Ovary (tissue), 9 donors: ENCODE results near the gene TP73. TPM values are rescaled to one million over a fixed set of nuclear protein-coding genes. Genes with fewer than 3 reads are reported as not detected.

Experiments
- DNase-seq, 5 donors: peaks; one replicate each; pipeline ENCODE4 v3.0.0-alpha.2; 2019 to 2020
- H3K27ac ChIP-seq, 2 donors: fragments of 200-600 bp; one replicate each; pipeline versions ENCODE4 v1.5.1 to v1.8.0; 2019 to 2022
- H3K27me3 ChIP-seq: fragments of 200-600 bp; one replicate; pipeline ENCODE4 v1.8.0; 2022
- H3K36me3 ChIP-seq: fragments of 200-600 bp; sonication (generic); one replicate; pipeline ENCODE4 v1.5.1; 2019
- H3K4me1 ChIP-seq: one replicate; pipeline ENCODE4 v1.8.1; 2013; ENCODE audit warnings: mild to moderate bottlenecking, moderate library complexity; ENCODE audit not compliant: insufficient read depth
- H3K4me3 ChIP-seq: fragments of 200-600 bp; sonication (generic); one replicate; pipeline ENCODE4 v1.5.1; 2017
- H3K9me3 ChIP-seq, 2 donors: fragments of 200-600 bp in 1 of 2; sonication (generic) in 1 of 2; one replicate each; pipeline versions ENCODE4 v1.5.1 to v1.8.1; 2013 to 2019; ENCODE audit warnings: mild to moderate bottlenecking in 1 of 2, moderate library complexity in 1 of 2
- EP300 ChIP-seq: sonication (generic); formaldehyde crosslinking; IDR thresholded peaks from one replicate; pipeline ENCODE4 v1.6.1; 2017; ENCODE audit warnings: antibody characterized with exemption
- POLR2A ChIP-seq: fragments of 450-650 bp; IDR thresholded peaks from one replicate; pipeline ENCODE4 v1.6.1; 2017; ENCODE audit warnings: antibody characterized with exemption, mild to moderate bottlenecking, moderate library complexity
- WGBS, 3 donors: extraction: QIAGEN DNeasy Blood & Tissue Kit in 1 of 3; methylation state at CpG; one replicate each; pipeline versions ENCODE4 v1.1.5 to v1.1.7; 2013 to 2017; 5-methylcytosine and 5-hydroxymethylcytosine counted together
- intact Hi-C, 4 donors: fragments of 100-400 bp; cut with DNase I; formaldehyde crosslinking; loops; one replicate each; pipeline versions ENCODE4 v1.11.0 to v1.15.1; 2022 to 2023
- polyA plus RNA-seq, 2 donors: library from polyadenylated mRNA; stranded (reverse); fragments of 200-250 nt in 1 of 2; fragments of 350-450 nt in 1 of 2; fragmentation: Illumina TruSeq in 1 of 2; extraction: RNeasy Lipid Tissue Mini Kit (QIAGEN cat#74804) in 1 of 2; gene quantifications; one replicate each; pipeline ENCODE4 v1.2.3, GENCODE V29; 2013 to 2014
- total RNA-seq, 7 donors: library from RNA; depleted of rRNA in 2 of 7; stranded (reverse); fragments of >200 nt in 2 of 7; fragmentation: NEBNext Ultra II Directional in 3 of 7; extraction: Animal tissue kit (Norgen Biotek cat#: 25700) in 3 of 7; gene quantifications; one replicate each; pipeline versions ENCODE4 v1.1.0 to v1.2.4, GENCODE V29; 2016 to 2023
- TF ChIP-seq, protein P1 (sequence below), 3 donors: fragments of 450-650 bp in 2 of 3; fragments of 200-600 bp in 1 of 3; IDR thresholded peaks; one replicate each; pipeline versions ENCODE4 v1.5.1 to v1.8.0; 2016 to 2022; ENCODE audit warnings: antibody characterized with exemption in 3 of 3, mild to moderate bottlenecking in 1 of 3
- donor health status: DM: no; HTN: no; CAD: no; lungs with moderate emphysema.
- donor health status: DM: no; HTN: no; CAD: no.
- donor health status: Bipolar disorder and iron deficiency.
- donor health status: DM: yes; HTN: yes; CAD: no.
- donor health status: DM: no; HTN: no; CAD: no.
- donor health status: DM: yes; HTN: yes; CAD: no.

Gene TP73
- total and polyA plus RNA-seq, 9 donors: 0.03 to 7.5 (median 0.42) TPM

DNA sequence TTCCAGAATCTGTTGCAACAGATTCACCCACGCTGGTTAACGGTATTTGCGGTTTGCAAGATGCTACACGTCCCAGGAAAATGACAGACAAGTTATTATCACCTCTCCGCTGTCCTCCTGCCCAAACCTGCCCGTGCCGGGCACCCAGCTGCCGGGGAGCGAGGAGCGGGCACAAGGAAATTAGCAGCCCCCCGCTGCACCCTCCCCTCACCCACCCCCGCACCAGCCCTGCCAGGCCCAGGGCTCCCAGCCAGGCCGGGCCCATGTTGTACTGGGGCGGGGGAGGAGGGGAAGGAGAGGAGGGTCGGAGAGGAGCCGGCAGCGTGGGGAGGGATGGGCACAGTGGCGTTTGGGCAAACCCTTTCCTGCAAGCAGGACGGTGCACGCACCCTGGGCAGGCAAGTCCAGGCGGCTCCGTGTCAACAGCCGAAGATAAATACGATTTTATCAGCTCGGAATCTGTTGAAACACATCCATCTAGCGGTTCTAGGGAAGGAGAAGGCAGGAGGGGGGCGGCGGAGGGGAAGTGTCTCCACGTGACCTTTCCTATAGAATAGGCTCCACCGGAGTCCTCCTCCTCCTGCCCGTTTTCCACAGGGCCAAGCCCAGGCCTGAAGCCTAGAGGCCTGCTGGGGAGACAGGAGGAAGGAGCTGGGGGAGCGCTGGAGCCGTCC lies 64.9 kb downstream of the TP73 start:
- WGBS, 3 donors: 34 to 41% (median 35%) methylated on average over 33 of the region's 33 CpGs
- no peak overlapping the region for H3K27ac ChIP-seq
- intact Hi-C loops: loop anchor here in 1 of 4 donors (10.0 kb wide), 1 partner anchor 252 kb away; no protein-coding TSS in a partner anchor

DNA sequence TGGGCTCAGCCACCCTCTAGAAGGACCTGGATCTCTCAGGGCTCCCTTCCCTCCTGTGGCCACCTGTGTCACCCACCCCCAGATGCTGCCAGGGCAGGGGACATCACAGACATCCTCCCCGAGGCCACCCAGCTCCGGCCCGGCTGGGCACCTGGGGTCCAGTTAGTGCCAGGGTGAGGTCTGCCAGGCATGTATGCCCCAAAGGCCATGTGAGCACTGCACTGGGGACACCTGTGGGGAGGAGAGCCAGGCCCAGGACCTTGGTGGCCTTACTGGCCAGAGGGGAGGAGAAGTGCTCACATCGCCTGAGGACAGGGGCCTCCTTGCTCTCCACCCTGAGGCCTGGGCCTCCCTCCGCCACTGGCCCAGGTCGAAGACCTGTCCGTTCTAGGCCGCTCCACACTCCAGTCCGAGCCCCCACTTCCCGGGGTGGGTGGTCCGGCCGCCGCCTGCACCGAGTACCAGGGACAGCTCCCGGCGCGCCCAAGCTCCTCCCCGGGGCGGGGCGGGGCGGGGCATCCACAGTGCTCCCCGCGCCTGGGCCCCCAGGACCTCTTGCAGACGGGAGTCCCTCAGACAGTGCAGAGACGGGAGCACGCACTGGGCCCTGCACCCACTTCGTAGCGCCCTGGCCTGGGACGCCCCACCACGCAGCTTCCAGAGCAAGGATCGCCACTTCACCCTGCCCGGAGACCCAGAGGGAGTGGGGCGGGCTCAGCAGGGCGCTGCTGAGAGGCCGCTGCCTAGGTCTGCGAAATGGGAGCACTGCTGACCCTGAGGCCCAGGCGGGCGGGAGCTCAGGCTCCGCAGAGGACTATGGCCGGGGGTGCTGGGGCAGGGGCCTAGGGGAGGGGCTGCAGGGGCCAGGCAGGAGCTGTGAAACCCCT lies 65.6 kb downstream of the TP73 start:
- no peak for TF ChIP-seq POLR2A
- TF ChIP-seq EP300: no peak
- TF ChIP-seq, protein P1, sequence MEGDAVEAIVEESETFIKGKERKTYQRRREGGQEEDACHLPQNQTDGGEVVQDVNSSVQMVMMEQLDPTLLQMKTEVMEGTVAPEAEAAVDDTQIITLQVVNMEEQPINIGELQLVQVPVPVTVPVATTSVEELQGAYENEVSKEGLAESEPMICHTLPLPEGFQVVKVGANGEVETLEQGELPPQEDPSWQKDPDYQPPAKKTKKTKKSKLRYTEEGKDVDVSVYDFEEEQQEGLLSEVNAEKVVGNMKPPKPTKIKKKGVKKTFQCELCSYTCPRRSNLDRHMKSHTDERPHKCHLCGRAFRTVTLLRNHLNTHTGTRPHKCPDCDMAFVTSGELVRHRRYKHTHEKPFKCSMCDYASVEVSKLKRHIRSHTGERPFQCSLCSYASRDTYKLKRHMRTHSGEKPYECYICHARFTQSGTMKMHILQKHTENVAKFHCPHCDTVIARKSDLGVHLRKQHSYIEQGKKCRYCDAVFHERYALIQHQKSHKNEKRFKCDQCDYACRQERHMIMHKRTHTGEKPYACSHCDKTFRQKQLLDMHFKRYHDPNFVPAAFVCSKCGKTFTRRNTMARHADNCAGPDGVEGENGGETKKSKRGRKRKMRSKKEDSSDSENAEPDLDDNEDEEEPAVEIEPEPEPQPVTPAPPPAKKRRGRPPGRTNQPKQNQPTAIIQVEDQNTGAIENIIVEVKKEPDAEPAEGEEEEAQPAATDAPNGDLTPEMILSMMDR (IDR thresholded peaks at IDR 0.05): no peak
- no peaks in the 10 kb centered on the region for H3K9me3 ChIP-seq
- H3K4me1 ChIP-seq: peaks cover 2% of the 10 kb centered on the region
- 11 to 20% (median 14%) methylated on average over 36 to 40 of the region's 40 CpGs for WGBS, 3 donors
- no peak overlapping the region for H3K27ac ChIP-seq
- intact Hi-C loops: loop anchor here in 1 of 4 donors (10.0 kb wide), 1 partner anchor 253 kb away; no protein-coding TSS in a partner anchor
- no peaks in the 10 kb centered on the region for H3K36me3 ChIP-seq
- H3K4me3 ChIP-seq: no peak overlapping the region
- H3K27me3 ChIP-seq: no peaks in the 10 kb centered on the region
- no peak for DNase-seq

More for the DNA sequence above, 64.9 kb downstream of the TP73 start:
- no peak for DNase-seq
- H3K4me1 ChIP-seq: peaks cover 2% of the 10 kb centered on the region
- H3K4me3 ChIP-seq: no peak overlapping the region
- no peaks in the 10 kb centered on the region for H3K9me3 ChIP-seq
- no peaks in the 10 kb centered on the region for H3K36me3 ChIP-seq
- TF ChIP-seq, protein P1 (IDR thresholded peaks at IDR 0.05): no peak
- TF ChIP-seq POLR2A (no peak), EP300 (no peak)
- H3K27me3 ChIP-seq: no peaks in the 10 kb centered on the region

- no peak overlapping the region for H3K27ac ChIP-seq
- H3K9me3 ChIP-seq: no peaks in the 10 kb centered on the region
- H3K36me3 ChIP-seq: no peaks in the 10 kb centered on the region
- H3K27me3 ChIP-seq: no peaks in the 10 kb centered on the region
- intact Hi-C loops: loop anchor here in 1 of 4 donors (10.0 kb wide), 1 partner anchor 254 kb away; no protein-coding TSS in a partner anchor
- no peak overlapping the region for H3K4me3 ChIP-seq
- DNase-seq: no peak
- 77 to 86% (median 79%) methylated on average over 12 to 14 of the region's 14 CpGs for WGBS, 3 donors
- no peak for TF ChIP-seq POLR2A
- H3K4me1 ChIP-seq: peaks cover 2% of the 10 kb centered on the region
Observed at GRCh38 chr1:3718764-3719163, 66.4 kb downstream of the TP73 start.

DNA sequence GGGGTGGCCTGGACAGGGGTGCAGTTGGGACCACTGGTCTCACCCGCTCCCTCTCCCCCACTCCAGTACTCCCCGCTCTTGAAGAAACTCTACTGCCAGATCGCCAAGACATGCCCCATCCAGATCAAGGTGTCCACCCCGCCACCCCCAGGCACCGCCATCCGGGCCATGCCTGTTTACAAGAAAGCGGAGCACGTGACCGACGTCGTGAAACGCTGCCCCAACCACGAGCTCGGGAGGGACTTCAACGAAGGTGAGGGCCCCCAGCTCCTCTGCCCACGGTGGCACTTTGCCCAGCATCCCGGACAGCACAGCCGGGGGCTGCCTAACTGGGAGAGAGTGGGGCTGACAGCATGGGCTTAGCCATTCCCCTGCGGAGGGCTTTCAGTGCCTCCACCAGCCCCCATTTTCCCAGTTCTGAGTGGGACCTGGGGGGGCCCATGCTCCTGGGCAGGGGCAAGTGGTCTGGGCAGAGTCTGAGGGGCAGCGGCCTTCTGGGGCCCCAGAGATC lies 69.7 kb downstream of the TP73 start:
- Histone ChIP-seq H3K4me1 (peaks cover 2% of the 10 kb centered on the region), H3K4me3 (no peak overlapping the region), H3K9me3 (no peaks in the 10 kb centered on the region), H3K27me3 (no peaks in the 10 kb centered on the region), H3K27ac (no peak overlapping the region), H3K36me3 (no peaks in the 10 kb centered on the region)
- DNase-seq: no peak
- WGBS, 3 donors: 63 to 76% (median 68%) methylated on average over 20 of the region's 20 CpGs
- intact Hi-C loops: loop anchor here in 3 of 4 donors (5.0 to 10.0 kb wide), 3 partner anchors 227 to 267 kb away; partner anchors contain the start of gene ARHGEF16 (in 1 of the 3)
- no peak for TF ChIP-seq POLR2A
- TF ChIP-seq EP300: no peak
- TF ChIP-seq, protein P1 (IDR thresholded peaks at IDR 0.05): no peak
